Osteoblast (primary cell): ENCODE data around the gene NIPBL. TPM values are rescaled to one million over a fixed set of nuclear protein-coding genes. Genes with fewer than 3 reads are reported as not detected.

ENCODE experiments used
- DNase-seq: peaks from one replicate; pipeline ENCODE4 v3.0.0; 2011; ENCODE audit warnings: low spot score, mixed read lengths; ENCODE audit not compliant: insufficient read length; ENCODE audit errors: missing footprints
- H2AFZ ChIP-seq: 2 replicates; pipeline ENCODE4 v1.6.0; 2011; ENCODE audit warnings: mild to moderate bottlenecking, low read length
- H3K27ac ChIP-seq: 2 replicates; pipeline ENCODE4 v1.5.1; 2011; ENCODE audit warnings: mild to moderate bottlenecking, low read depth, low read length, moderate library complexity
- H3K27me3 ChIP-seq: 2 replicates; pipeline ENCODE4 v1.6.0; 2012; ENCODE audit warnings: mild to moderate bottlenecking, control low read depth, inconsistent platforms, low read length, moderate library complexity; ENCODE audit not compliant: insufficient read depth
- H3K36me3 ChIP-seq: 2 replicates; pipeline ENCODE4 v1.5.1; 2011; ENCODE audit warnings: mild to moderate bottlenecking, low read length, control low read depth, moderate library complexity; ENCODE audit not compliant: insufficient read depth
- H3K4me1 ChIP-seq: 2 replicates; pipeline ENCODE4 v1.5.1; 2011; ENCODE audit warnings: mild to moderate bottlenecking, low read length, control low read depth, moderate library complexity; ENCODE audit not compliant: insufficient read depth
- H3K4me2 ChIP-seq: 2 replicates; pipeline ENCODE4 v1.6.0; 2011; ENCODE audit warnings: mild to moderate bottlenecking, low read length; ENCODE audit not compliant: insufficient read depth
- H3K4me3 ChIP-seq: fragments of 200-600 bp; sonication (generic); 3 replicates; pipeline ENCODE4 v1.5.1; 2012; ENCODE audit warnings: mild to moderate bottlenecking, low read length, inconsistent platforms; ENCODE audit not compliant: insufficient read depth
- H3K79me2 ChIP-seq: 2 replicates; pipeline ENCODE4 v1.6.0; 2012; ENCODE audit warnings: mild to moderate bottlenecking, low read length, control low read depth, inconsistent platforms; ENCODE audit not compliant: insufficient read depth
- H3K9me3 ChIP-seq: 2 replicates; pipeline ENCODE4 v1.5.1; 2011; ENCODE audit warnings: low read depth, low read length, control low read depth
- H4K20me1 ChIP-seq: 2 replicates; pipeline ENCODE4 v1.6.0; 2012; ENCODE audit warnings: mild to moderate bottlenecking, low read length, control low read depth; ENCODE audit not compliant: insufficient read depth
- total RNA-seq: library from RNA; depleted of rRNA; stranded (reverse); fragments of >200 nt; gene quantifications from 2 replicates; pipeline ENCODE4 v1.2.3, GENCODE V29; 2012
- TF ChIP-seq, protein P1 (sequence below): IDR thresholded peaks from 2 replicates; pipeline ENCODE4 v1.5.1; 2011; ENCODE audit warnings: mild to moderate bottlenecking, low read depth, low read length, moderate library complexity; ENCODE audit errors: extremely low read depth

NIPBL gene
- total RNA-seq, 1 donor = 22.8 TPM

DNA sequence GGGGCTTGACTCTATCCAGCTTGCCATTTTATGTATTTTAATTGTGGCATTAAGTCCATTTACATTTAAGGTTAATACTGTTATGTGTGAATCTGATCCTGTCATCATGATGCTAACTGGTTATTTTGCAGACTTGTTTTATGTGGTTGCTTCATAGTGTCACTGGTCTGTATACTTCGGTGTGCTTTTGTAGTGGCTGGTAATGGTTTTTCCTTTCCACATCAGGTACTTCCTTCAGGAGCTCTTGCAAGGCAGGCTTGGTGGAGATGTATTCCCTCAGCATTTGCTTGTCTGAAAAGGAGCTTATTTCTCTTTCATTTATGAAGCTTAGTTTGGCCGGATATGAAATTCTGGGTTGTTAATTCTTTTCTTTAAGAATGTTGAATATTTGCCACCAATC is 226.7 kb downstream of the NIPBL start:
- Histone ChIP-seq H2AFZ (no peak overlapping the region), H3K4me3 (no peak overlapping the region), H3K27me3 (no peaks in the 10 kb centered on the region), H3K9me3 (no peaks in the 10 kb centered on the region), H3K4me1 (no peaks in the 10 kb centered on the region), H3K36me3 (peaks cover 25% of the 10 kb centered on the region), H3K27ac (no peak overlapping the region), H3K79me2 (no peaks in the 10 kb centered on the region), H3K4me2 (no peak overlapping the region), H4K20me1 (no peaks in the 10 kb centered on the region)
- DNase-seq = no peak
- TF ChIP-seq, protein P1, sequence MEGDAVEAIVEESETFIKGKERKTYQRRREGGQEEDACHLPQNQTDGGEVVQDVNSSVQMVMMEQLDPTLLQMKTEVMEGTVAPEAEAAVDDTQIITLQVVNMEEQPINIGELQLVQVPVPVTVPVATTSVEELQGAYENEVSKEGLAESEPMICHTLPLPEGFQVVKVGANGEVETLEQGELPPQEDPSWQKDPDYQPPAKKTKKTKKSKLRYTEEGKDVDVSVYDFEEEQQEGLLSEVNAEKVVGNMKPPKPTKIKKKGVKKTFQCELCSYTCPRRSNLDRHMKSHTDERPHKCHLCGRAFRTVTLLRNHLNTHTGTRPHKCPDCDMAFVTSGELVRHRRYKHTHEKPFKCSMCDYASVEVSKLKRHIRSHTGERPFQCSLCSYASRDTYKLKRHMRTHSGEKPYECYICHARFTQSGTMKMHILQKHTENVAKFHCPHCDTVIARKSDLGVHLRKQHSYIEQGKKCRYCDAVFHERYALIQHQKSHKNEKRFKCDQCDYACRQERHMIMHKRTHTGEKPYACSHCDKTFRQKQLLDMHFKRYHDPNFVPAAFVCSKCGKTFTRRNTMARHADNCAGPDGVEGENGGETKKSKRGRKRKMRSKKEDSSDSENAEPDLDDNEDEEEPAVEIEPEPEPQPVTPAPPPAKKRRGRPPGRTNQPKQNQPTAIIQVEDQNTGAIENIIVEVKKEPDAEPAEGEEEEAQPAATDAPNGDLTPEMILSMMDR = no peak

DNA sequence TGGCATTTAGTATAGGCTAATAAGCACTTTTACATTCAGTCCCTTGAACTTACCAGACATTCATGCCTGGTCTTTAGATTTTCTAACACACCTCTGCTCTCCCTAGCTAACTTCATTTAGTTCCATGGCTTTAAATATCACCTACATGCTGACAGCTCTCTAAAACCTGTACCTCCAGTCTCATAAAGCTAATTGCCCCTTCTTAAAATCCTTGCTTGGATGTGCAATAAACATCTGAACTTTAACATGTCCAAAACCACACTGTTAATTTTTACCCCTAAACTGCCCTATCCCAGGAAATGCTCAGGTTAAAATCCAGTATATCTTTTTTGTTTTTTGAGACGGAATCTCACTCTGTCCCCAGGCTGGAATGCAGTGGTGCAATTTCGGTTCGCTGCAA is 232.8 kb downstream of the NIPBL start:
- no peak overlapping the region for H3K27ac ChIP-seq
- H3K9me3 ChIP-seq = no peaks in the 10 kb centered on the region
- no peak overlapping the region for H3K4me3 ChIP-seq
- DNase-seq = no peak
- H3K4me1 ChIP-seq = no peaks in the 10 kb centered on the region
- H3K27me3 ChIP-seq = no peaks in the 10 kb centered on the region
- no peak overlapping the region for H2AFZ ChIP-seq
- no peak overlapping the region for H3K4me2 ChIP-seq
- peaks cover 35% of the 10 kb centered on the region for H3K36me3 ChIP-seq
- TF ChIP-seq, protein P1 = no peak
- no peaks in the 10 kb centered on the region for H4K20me1 ChIP-seq
- H3K79me2 ChIP-seq = no peaks in the 10 kb centered on the region

DNA sequence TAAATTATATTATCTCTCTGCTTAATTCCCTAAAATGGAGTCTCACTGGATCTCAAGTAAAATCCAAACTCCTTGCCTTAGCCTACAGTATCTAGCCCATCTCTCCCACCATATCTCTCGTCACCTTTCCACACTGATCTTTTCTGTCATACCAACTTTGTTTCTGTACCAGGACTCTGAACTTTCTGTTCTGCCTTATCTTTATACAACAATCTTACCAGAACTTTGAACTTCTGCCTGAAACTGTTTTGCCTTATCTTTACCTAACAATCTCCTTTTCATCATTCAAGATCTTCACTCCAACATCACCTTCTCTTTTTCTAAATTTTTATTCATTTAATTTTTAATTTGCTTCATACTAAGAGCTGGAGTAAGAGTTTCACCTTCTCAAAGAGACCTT is 233.6 kb downstream of the NIPBL start:
- H2AFZ ChIP-seq = no peak overlapping the region
- H3K79me2 ChIP-seq = no peaks in the 10 kb centered on the region
- H3K9me3 ChIP-seq = no peaks in the 10 kb centered on the region
- peaks cover 38% of the 10 kb centered on the region for H3K36me3 ChIP-seq
- no peak overlapping the region for H3K4me3 ChIP-seq
- no peak overlapping the region for H3K4me2 ChIP-seq
- TF ChIP-seq, protein P1 = no peak
- no peak overlapping the region for H3K27ac ChIP-seq
- no peaks in the 10 kb centered on the region for H3K4me1 ChIP-seq
- no peaks in the 10 kb centered on the region for H4K20me1 ChIP-seq
- DNase-seq = no peak
- H3K27me3 ChIP-seq = no peaks in the 10 kb centered on the region

DNA sequence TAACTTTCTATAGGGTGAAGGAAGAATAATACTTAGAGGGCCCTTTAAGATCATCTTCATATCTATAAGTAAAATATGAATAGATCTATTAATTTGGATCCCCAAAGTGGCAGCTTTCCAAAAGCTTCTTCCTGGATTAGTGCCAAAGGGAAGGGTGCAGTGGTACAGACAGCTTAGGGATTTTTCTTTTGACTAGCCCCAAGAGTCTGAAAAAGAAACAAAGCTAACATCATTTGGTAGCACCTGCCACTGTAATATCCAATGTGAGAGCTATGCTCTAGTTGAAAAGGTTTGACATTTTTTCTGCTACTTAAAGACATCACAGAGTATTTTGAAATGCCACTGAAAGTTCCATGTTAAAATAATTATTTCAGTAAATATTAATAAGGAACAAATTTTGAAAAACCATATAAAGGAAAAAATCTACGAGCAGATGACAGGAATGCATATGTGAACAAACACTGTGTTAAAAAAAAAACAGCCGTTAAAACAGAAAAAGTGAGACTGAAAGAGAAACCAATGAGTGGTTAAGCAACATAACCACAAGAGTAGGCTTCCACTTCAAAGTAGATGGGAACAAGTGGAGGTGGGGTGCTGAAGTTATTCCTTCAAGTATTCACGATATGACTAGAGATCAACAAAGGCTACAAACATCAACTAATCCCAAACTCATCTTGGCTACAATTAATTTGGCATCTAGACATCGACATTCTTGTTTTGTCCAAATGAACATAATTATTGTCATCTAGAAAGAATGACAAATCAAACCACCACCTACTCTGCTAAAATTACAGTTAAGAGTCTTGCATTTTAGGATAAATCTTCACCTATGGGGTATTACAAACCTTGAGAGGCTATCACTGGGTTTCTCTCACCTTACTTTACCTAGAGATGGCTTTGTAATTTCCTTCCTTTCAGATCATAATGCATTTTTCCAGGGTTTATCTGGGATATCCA is 235.1 kb downstream of the NIPBL start:
- Histone ChIP-seq H3K4me3 (no peak overlapping the region), H2AFZ (no peak overlapping the region), H3K4me1 (no peaks in the 10 kb centered on the region), H3K4me2 (no peak overlapping the region), H3K36me3 (peaks cover 42% of the 10 kb centered on the region), H3K79me2 (no peaks in the 10 kb centered on the region), H3K27ac (no peak overlapping the region), H3K27me3 (no peaks in the 10 kb centered on the region), H4K20me1 (no peaks in the 10 kb centered on the region), H3K9me3 (no peaks in the 10 kb centered on the region)
- DNase-seq = no peak
- TF ChIP-seq, protein P1 = no peak
